ENCODE data around the gene PDPN. TPM values are rescaled to one million over a fixed set of nuclear protein-coding genes. Genes with fewer than 3 reads are reported as not detected.
"Not testable (repeated sequence)": the region's sequence is repeated elsewhere in the genome, so short reads cannot be mapped to it uniquely, and the experiment has no call there.

The PDPN gene
- total and polyA plus RNA-seq, 2 donors from 2014 or later, result 4.6 to 7.4 TPM

GRCh38 chr1:13564073-13564472 lies 19.6 kb upstream of the PDPN start:
- H3K27ac ChIP-seq (ENCODE audit: low read depth in 2 of 2, low read length in 2 of 2), result no peak overlapping the region
- no peaks in the 10 kb centered on the region for H3K4me1 ChIP-seq (ENCODE audit: control insufficient read depth in 2 of 3, insufficient read depth in 2 of 3, low read depth in 1 of 3, low read length in 3 of 3)
- FAIRE-seq (no peak), DNase-seq (no peak)
- H3K9me3 ChIP-seq (ENCODE audit: control insufficient read depth in 2 of 3, insufficient read depth in 1 of 3, low read length in 3 of 3), result no peaks in the 10 kb centered on the region
- H3K9ac ChIP-seq (ENCODE audit: low read length in 3 of 3), result no peak overlapping the region
- H3K4me3 ChIP-seq (ENCODE audit: low read length in 3 of 3), result no peak overlapping the region
- H3K36me3 ChIP-seq (ENCODE audit: control insufficient read depth in 2 of 3, insufficient read depth in 3 of 3, low read length in 3 of 3), result no peaks in the 10 kb centered on the region
- intact Hi-C loops (cut with DNase I), result no loop called here
- H3K27me3 ChIP-seq (ENCODE audit: control insufficient read depth, insufficient read depth, low read length), result no peaks in the 10 kb centered on the region
- TF ChIP-seq, protein P1, sequence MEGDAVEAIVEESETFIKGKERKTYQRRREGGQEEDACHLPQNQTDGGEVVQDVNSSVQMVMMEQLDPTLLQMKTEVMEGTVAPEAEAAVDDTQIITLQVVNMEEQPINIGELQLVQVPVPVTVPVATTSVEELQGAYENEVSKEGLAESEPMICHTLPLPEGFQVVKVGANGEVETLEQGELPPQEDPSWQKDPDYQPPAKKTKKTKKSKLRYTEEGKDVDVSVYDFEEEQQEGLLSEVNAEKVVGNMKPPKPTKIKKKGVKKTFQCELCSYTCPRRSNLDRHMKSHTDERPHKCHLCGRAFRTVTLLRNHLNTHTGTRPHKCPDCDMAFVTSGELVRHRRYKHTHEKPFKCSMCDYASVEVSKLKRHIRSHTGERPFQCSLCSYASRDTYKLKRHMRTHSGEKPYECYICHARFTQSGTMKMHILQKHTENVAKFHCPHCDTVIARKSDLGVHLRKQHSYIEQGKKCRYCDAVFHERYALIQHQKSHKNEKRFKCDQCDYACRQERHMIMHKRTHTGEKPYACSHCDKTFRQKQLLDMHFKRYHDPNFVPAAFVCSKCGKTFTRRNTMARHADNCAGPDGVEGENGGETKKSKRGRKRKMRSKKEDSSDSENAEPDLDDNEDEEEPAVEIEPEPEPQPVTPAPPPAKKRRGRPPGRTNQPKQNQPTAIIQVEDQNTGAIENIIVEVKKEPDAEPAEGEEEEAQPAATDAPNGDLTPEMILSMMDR (IDR thresholded peaks at IDR 0.05; ENCODE audit: borderline replicate concordance, extremely low read depth, insufficient read depth), result no peak

GRCh38 chr1:13570435-13570834 lies 13.2 kb upstream of the PDPN start:
- not testable (repeated sequence) for FAIRE-seq

DNA sequence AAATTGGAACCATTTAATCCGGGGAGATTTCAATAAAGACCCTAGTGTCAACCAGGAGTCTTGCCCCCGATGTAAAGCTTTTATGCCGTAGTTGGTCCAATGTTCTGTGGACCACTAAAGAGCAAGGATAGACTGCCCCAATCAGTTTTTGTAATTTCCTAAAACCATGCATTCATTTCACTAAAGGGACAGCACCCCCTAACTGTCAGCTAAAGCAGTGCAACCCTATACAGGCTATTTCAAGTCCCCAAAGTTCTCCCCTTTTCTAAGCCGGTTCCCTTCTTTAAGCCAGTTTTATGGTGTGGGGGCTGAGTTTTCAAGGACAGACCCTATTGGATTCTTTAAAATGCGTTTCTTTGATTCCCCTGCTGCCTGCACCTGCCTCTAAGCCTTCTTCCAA lies 12.7 kb upstream of the PDPN start:
- intact Hi-C loops (cut with DNase I), result no loop called here
- Histone ChIP-seq H3K27me3 (ENCODE audit: control insufficient read depth, insufficient read depth, low read length) (no peaks in the 10 kb centered on the region), H3K9ac (ENCODE audit: low read length in 3 of 3) (no peak overlapping the region), H3K9me3 (ENCODE audit: control insufficient read depth in 2 of 3, insufficient read depth in 1 of 3, low read length in 3 of 3) (no peaks in the 10 kb centered on the region), H3K4me1 (ENCODE audit: control insufficient read depth in 2 of 3, insufficient read depth in 2 of 3, low read depth in 1 of 3, low read length in 3 of 3) (no peaks in the 10 kb centered on the region), H3K36me3 (ENCODE audit: control insufficient read depth in 2 of 3, insufficient read depth in 3 of 3, low read length in 3 of 3) (no peaks in the 10 kb centered on the region), H3K27ac (ENCODE audit: low read depth in 2 of 2, low read length in 2 of 2) (no peak overlapping the region), H3K4me3 (ENCODE audit: low read length in 3 of 3) (no peak overlapping the region)
- TF ChIP-seq, protein P1 (IDR thresholded peaks at IDR 0.05; ENCODE audit: borderline replicate concordance, extremely low read depth, insufficient read depth), result no peak
- FAIRE-seq, result no peak
- no peak for DNase-seq

More at GRCh38 chr1:13570435-13570834, 13.2 kb upstream of the PDPN start:
- H3K27ac ChIP-seq (ENCODE audit: low read depth in 2 of 2, low read length in 2 of 2); H3K4me3 ChIP-seq (ENCODE audit: low read length in 3 of 3); DNase-seq; H3K9me3 ChIP-seq (ENCODE audit: control insufficient read depth in 2 of 3, insufficient read depth in 1 of 3, low read length in 3 of 3); intact Hi-C loops (cut with DNase I); H3K4me1 ChIP-seq (ENCODE audit: control insufficient read depth in 2 of 3, insufficient read depth in 2 of 3, low read depth in 1 of 3, low read length in 3 of 3); H3K36me3 ChIP-seq (ENCODE audit: control insufficient read depth in 2 of 3, insufficient read depth in 3 of 3, low read length in 3 of 3); H3K9ac ChIP-seq (ENCODE audit: low read length in 3 of 3); H3K27me3 ChIP-seq (ENCODE audit: control insufficient read depth, insufficient read depth, low read length): not testable (repeated sequence)

GRCh38 chr1:13573586-13573985 lies 10.0 kb upstream of the PDPN start:
- FAIRE-seq (no peak), DNase-seq (no peak)
- TF ChIP-seq, protein P1 (IDR thresholded peaks at IDR 0.05; ENCODE audit: borderline replicate concordance, extremely low read depth, insufficient read depth), result no peak

More at GRCh38 chr1:13573586-13573985, 10.0 kb upstream of the PDPN start:
- H3K27ac ChIP-seq (ENCODE audit: low read depth in 2 of 2, low read length in 2 of 2), result no peak overlapping the region
- no peaks in the 10 kb centered on the region for H3K36me3 ChIP-seq (ENCODE audit: control insufficient read depth in 2 of 3, insufficient read depth in 3 of 3, low read length in 3 of 3)
- no peak overlapping the region for H3K4me3 ChIP-seq (ENCODE audit: low read length in 3 of 3)
- no peak overlapping the region for H3K9ac ChIP-seq (ENCODE audit: low read length in 3 of 3)
- no peaks in the 10 kb centered on the region for H3K27me3 ChIP-seq (ENCODE audit: control insufficient read depth, insufficient read depth, low read length)
- intact Hi-C loops (cut with DNase I), result no loop called here
- H3K4me1 ChIP-seq (ENCODE audit: control insufficient read depth in 2 of 3, insufficient read depth in 2 of 3, low read depth in 1 of 3, low read length in 3 of 3), result no peaks in the 10 kb centered on the region
- no peaks in the 10 kb centered on the region for H3K9me3 ChIP-seq (ENCODE audit: control insufficient read depth in 2 of 3, insufficient read depth in 1 of 3, low read length in 3 of 3)

Data from kidney (tissue), 14 donors.